ENCODE measurements around the gene STARD10. TPM values are rescaled to one million over a fixed set of nuclear protein-coding genes. Genes with fewer than 3 reads are reported as not detected.

Gene STARD10
- total RNA-seq, 1 donor from 2014 or later: 37.3 TPM

DNA sequence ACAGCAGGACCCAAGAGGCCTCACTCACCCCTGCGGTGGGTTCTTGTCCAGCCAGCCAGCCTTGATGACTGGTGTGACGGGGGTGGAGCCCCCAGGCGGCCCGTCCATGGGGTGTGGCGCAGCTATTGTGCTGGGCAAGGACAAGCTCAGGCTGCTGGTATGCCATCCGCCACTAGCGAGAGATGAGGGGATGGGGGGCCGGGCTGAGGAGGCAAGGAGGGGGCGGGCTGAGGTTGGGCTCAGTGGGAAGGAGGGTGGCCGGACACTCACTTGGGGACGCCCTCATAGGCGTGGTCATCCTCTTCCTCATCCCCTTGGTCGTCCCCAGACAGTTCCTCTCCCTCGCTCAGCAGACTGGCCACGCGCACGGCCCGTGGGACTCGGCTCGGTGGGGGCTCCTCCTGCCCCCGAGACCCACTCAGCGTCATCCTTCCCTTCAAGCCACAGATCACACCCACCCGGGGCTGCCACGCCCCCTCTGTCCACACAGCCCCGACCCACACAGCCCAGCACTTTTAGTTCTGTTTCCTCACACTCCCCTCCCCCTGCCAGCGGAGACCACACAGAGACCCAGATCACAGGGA lies 81.6 kb downstream of the STARD10 start:
- DNase-seq (ENCODE audit: extremely low read depth, low read depth, low spot score): no peak

DNA sequence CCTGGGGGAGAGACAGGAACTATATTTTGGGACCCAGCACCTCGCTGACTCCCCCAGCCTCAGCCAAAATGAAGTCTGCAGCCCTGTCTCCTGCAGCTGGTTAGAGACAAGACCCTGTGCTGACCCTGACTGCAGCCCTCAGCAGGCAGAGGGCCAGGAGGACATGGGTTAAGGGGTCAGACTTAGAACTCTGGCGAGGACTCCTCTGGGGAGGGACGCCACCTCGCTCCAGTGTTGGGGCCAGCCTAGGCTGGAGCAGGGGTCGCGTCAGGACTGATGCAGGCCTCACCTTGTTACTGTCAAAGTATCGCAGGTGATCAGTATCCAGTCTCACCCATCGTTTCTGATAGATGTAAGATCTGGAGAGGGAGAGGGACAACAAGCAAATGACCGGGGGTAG lies 82.7 kb downstream of the STARD10 start:
- no peak for DNase-seq (ENCODE audit: extremely low read depth, low read depth, low spot score)

DNA sequence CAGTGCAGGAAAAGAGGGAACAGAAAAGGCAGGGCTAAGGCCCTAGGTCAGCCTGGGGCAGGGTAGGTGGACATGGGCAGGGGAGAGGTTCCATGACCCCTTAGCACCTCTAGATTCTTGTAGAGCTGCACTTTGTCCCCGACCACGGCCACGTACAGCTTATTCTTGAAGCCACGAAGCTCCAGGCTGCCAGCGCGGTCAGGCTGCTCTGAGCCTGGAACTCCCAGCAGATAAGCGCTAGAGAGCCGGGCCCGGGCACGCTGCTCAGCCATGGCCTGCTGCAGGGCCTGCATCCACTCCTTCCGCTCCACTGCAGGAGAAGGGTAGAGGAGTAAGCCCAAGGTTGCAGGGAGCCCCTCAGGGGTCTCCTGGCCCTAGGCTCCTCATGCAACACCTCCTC lies 83.6 kb downstream of the STARD10 start:
- no peak for DNase-seq (ENCODE audit: extremely low read depth, low read depth, low spot score)

DNA sequence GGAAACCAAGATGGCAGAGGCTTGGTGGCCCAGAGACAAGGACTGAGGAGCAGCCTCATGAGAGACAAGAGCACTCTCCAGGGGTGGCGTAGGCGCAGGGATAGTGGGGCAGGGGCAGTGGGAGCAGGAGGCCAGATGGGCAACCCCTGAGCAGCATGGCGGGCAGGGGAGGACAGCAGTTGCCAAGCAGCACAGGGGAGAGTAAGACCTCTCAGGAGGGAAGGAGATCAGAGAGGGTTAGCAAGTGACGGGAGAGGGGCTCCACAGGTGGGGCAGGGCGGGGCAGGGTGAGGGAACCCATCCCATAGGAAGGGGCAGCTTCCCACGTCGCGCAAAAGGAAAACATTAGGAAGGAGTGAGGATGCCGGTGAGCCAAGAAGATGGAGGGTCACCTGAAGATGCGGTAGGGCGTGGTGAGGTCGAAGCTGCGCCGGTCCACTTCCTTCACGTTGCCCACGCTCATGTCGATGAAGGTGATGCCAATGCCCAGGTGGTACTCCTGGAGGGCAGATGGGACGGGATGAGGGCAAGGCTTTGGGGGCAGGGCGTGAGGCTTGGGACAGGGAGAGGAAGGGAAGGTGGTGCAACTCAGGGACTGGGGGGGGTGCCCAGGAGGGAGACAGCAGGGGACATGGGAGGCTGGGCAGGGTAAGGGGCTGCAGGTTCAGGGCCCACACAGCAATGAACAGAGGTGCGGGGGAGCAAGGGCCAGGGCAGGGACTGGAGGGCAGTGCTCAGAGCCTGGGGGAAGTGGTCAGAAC lies 84.2 kb downstream of the STARD10 start:
- DNase-seq (ENCODE audit: extremely low read depth, low read depth, low spot score): no peak

DNA sequence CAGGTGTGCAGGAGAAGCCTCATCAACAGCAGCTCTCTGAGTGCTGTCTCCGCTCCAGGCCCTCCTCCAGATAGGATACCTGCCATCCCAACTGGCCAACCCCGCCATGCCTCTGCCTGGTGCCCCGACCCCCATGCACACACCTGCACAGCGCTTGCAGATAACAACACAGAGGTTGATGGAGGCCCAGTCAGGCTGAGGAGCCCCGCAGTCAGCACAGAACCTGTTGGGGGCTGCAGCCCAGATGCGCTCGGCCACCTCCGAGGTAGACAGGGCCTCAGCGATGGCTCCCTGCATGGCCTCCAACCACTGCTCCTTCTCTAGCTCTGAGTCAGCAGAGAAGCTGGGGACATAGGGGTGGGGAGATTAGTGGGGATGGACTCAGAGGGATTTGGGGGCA lies 86.8 kb downstream of the STARD10 start:
- DNase-seq (ENCODE audit: extremely low read depth, low read depth, low spot score): no peak

DNA sequence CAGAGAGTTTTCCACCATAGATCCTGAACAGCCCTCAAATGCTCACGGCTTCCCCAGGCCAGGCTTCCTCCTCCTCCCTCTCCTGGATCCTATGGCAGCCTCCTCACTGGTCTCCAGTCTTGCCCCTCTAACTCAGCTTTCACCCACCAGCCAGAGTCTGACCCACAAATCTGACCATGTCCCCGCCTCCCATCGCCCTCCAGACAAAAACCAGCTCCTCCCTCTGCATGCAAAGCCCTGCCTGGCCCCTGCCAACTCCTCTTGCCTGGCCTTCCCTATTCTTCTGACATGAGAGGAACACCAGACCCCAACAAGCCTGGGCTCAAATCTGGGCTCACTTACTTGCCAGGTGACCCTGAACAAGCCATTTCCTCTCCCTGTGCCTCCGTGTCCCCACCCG lies 87.3 kb downstream of the STARD10 start:
- DNase-seq (ENCODE audit: extremely low read depth, low read depth, low spot score): no peak

DNA sequence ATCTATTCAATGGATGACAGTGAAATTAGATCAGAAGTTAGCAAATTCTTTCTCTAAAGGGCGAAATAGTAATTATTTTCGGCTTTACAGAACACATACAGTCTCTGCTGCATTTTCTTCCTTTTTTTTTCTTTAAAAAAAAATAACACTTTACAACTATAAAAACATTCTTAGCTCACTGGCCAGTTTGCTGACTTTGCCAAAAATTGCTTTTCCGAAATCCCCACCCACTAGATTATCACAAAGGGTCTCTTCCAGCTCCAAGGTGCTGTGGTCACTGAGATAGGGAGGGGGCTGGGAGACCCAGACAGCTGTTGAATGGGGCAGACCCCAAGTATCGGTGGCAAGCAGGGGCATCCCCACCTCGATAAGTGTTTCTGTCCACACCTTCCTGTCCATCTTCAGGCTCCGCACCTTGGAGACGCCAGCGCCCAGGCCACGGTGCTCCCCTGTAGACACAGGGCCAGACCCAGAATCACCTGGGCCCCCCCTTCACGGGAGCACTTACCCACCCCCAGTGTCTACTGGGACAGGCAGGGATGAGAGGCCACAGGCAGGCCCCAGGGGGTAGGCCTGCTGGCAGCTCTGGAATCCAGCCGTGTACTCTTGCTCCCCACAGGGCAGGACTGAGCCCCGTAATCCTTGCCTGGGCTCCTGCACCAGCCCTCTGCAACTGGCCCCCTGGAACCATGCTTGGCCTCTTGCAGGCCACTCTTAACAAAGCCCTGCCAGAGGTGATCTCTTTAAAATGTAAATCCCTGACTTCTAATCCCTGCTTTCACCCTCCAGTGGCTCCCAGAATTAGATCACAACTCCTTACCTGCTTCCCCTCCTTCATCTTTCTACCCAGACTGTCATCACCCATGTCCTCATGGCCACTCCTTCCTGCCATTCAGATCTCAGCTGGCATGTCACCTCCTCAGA lies 88.1 kb downstream of the STARD10 start:
- DNase-seq (ENCODE audit: extremely low read depth, low read depth, low spot score): no peak

DNA sequence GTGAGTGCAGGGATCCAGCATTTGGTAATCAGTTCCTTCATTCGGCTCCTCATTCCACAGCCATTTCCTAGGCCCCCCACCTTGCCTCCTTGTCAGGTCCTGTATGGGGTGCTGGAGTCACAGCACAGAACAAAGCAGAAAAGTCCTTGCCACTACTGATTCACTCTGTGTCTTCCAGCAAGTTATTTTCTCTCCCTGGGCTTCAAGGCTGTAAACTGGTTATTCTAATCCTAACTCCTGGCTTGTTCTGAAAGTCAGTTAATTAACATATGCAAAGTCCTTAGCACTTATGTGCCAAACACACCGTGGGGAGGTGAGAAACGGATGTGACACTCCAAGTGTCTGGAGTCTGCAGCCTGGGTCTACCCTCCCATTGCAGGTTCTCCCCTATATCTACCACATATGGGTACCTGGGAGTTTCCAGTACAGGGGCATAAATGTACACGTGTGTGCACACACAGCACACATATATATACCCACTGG lies 89.0 kb downstream of the STARD10 start:
- no peak for DNase-seq (ENCODE audit: extremely low read depth, low read depth, low spot score)

Other genes with a start within 250 kb of the STARD10 start
- 78.4 and 81.2 TPM in 2 replicates for gene PDE2A, start 119.6 kb downstream of the STARD10 start, total RNA-seq
- 78.6 and 89.8 TPM in 2 replicates for gene ARAP1, start 41.6 kb downstream of the STARD10 start, total RNA-seq
- gene ATG16L2, start 20.4 kb upstream of the STARD10 start, total RNA-seq: 25.6 and 39.7 TPM in 2 replicates